ENCODE measurements around the gene PSMD1.
"Not testable (repeated sequence)": the region's sequence is repeated elsewhere in the genome, so short reads cannot be mapped to it uniquely, and the experiment has no call there.

Gene PSMD1

DNA sequence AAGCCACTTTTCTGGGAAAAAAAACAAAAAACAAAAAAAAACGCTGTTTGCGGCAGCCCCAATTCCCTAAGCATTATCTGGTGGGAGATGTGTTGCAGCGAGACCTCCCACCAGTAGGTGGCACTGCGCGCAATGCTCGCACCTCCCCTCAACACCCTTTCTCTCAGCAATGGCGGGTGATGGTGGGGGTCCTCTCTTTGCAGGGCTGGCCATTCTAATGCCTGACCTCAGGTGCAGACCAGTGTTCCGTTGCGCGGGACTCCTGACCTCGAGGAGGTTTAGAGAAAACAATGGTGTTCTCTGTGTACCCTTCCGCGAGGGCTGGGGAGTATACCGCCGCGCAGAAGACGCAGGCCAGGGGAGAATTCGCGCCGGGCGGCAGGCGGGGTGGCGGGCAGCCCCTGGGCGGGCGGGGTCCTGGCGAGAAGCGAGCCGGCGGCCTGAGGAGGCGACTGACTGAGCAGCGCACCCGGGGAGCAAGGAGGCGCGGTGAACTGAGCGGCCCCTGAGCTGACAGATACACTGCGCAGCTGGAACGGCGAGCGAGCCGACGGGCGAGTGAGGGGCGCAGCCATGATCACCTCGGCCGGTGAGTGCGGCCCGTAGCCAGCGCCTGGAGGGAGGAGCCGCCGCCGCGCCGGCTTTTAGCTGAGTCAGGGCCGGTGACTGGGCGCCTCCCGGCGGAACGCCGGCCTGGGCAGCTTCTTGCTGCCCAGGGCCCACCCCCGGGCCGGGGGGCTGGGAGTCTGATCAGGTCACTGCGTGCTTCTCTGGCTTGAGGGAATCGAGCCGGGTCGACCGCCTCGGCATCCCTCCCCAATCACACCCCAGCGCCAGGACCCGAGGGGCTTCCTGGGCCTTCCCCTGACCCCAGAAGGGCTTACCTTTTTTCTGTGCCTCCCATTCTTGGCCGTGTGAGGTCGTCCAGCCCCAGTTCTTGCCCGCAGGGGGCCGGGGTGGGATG, at the start of gene PSMD1:
Gene PSMD1 (plus strand): TSS at position 415 of the 964 bp plus-strand sequence. CDS start 159 bp downstream, at position 574.
- peak; percentile 89 for DNase-seq (ENCODE audit: low read depth)

DNA sequence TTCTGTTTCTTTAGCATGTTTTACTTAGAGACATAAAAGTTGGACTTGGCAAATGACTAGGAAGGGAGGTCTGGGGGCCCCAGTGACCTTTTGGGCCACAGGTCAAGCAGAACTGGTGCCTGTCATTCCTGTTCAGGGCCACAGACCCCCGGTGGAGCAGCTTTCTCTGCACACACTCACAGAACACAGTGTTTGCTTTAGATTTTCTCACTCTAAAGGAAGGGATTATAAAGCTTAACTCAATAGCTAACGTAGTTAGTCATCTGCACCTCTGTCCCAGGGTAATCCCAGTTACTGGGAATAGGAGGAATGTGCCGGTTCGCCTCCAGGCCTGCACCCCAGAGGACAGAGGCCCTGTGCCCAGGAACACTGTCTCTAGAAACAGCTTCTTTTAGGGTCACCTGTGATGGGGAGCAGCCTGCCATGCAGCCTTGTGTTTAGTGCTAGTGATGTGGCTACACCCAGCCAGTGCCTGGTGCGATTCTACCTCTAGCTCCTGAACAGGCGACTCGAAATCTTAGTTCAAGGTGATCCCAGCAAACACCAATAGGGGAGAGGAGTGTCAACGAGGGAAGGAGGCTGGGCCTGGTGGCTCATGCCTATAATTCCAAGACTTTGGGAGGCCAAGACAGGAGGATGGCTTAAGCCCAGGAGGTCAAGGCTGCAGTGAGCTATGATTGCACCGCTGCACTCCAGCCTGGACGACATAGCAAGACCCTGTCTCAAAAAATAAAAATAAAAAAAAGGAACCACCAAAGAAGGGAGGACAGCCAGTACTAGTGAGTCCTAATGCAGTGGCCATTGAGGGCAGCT, 49.2 kb upstream of the PSMD1 start:
- DNase-seq (ENCODE audit: low read depth), result no peak

DNA sequence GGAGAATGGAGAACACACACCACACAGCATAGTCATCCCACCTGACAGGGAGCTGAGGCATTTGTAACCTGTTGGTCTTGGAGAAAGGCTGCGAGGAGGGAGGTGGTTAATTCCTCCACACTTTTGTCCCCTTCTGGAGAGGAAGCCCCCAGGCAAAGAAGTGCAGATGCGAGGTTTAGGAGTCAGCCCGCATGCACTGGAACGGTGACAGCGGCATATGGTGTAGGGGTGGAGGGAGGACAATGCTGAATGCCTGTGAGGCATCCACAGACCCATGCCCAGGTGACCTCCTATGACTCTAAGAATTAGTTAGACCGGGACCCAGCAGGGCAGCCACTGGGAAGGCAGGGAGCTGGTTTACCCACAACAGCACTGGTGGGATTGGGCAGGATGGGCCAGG, 48.5 kb upstream of the PSMD1 start:
- DNase-seq (ENCODE audit: low read depth), result no peak

DNA sequence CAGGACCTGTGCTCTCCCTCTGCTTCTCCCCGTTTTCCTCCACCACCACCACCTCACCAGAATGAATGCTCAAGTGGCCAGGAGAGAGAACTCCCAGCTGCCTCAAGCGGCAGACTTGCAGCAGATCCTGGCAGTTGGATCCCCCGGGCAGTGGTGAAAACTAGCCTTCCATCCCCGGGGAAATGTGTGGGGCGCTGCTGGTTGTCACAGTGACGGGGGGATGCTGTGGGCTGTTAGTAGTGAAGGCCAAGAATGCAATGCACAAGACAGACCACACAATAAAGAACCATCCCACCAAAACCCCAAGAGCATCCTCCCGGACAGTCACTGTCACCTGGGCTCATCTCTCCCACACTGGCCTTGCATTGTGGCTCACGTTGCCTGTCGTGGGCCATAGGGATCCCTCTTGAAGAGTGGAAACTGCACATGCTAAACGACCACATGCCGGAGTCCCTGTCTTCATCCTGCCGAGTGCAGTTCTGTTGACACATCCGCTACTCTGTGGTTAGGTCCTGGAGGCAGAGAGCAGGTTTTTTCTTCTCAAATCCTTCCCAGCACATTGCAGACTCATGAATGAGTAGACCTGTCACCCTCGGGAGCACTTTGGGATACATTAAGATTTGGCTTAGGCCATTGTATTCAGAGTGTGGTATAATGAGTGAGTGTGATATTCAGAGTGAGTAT, 47.3 kb upstream of the PSMD1 start:
- DNase-seq (ENCODE audit: low read depth), result no peak

DNA sequence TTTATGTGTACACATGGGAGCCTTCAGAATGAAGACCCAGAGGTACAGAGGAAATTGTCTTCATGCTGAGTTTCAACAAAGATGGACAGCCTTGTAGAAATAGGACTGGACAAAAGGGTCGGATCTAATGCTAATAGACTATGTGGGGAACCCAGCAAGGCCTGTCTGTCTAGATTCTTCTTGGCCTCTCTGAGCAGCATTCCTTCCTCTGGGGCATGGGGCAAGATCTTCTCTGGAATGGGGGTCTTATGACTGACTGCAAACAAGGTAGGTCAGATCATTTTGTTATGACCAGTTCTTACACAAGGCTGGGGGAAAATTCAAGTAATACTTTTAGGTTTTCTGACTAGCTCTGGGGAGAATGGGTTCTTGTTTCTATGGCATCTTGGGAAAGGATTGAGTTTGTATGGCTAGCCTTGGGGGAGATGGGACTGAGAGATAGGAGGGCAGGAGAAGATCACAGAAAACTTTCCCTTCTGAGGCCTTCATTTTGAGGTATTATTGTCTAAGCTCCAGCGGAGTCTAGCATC, 46.4 kb upstream of the PSMD1 start:
- DNase-seq (ENCODE audit: low read depth), result no peak

DNA sequence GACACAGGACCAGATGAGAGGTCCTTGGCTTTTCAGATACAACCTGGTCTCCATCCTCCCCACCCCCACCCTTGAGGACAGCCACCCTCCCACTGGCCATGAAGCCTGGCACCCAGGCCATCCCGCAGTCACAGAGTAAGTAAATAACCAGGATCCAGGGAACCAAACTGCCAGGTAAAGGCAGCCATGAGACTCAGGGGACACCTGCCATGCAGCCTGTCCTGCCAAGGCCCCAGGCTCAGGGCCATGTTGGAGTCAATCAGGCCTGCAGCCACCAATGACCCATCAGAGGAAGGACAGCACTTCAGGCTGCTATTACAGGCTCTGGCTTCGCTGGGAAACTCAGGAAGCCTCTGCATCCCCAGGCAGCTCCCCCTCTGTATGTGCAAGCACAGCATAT, 45.1 kb upstream of the PSMD1 start:
- DNase-seq (ENCODE audit: low read depth), result no peak

DNA sequence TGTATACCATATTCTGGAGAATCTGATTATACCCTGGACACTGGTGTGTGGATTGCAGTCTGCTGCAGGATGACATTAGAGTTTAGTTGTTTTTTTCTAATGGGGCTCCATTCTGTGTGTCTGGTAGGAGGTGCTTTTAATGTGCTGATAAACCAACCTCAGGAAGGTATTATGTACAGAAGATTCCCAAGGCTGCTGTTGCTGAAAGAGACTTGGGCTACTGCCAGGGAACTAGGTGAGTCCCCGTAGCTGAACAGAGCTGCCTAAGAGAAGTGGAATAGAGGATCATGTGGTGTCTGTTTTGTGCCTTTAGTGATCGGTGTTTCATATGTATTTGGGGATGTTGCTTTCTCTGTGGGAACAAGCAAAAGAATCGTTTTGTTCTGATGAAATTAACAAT, 44.2 kb upstream of the PSMD1 start:
- no peak for DNase-seq (ENCODE audit: low read depth)

DNA sequence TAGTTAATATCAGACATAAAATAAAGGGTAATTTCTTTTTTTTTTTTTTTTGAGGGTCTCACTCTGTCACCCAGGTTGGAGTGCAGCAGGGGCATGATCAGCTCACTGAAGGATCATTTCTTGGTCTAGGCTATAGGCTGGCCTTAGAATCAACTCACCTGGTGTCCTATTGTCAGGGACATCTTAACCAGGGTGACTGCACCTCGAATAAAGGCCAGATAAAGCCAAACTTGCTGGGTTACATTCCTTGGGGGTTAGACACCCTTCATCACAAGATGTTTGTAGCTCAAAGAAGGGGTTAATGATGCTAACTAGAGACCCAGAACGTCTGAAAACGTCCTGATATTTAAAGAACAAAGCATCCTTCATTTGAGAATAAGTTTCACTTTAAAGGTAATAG, 42.8 kb upstream of the PSMD1 start:
- no peak for DNase-seq (ENCODE audit: low read depth)

DNA sequence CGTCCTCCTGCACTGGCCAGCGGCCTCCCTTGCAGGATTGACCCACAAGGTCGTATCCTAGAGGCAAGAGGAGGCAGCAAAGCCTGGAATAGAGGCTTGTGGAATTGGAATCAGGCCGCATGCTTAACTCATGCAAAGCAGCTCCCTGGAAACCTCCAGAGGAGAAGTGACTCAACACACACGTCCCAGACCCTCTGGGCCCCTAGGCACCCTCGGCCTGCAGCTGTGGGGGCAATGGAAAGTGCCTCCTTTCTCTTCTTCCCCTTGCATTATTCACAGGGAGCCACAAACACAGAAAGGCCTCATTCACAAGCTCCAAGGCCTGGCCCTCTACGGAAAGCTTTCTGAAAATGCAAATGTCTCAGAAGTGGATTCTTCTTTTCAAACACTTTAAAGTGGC, 41.2 kb upstream of the PSMD1 start:
- DNase-seq (ENCODE audit: low read depth), result no peak

DNA sequence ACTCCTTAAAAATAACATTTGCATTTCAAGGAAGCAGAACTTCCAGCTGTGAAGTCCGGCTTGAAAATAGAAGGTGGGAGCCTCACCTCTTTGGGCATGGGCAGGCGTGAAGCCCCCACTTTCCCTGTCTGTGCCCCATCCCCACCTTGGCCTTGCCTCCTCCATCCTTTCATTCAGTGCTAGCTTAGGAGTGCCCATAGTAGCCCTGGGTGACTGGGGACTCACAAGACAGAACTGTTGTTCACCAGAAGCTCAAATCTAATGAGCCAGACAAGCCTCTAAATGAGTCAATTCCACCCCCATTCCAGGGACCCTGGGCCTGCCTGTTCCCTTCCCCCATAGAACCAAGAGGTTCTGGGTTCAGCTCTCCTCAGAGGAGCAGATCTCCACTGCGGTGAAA, 40.7 kb upstream of the PSMD1 start:
- DNase-seq (ENCODE audit: low read depth), result no peak

DNA sequence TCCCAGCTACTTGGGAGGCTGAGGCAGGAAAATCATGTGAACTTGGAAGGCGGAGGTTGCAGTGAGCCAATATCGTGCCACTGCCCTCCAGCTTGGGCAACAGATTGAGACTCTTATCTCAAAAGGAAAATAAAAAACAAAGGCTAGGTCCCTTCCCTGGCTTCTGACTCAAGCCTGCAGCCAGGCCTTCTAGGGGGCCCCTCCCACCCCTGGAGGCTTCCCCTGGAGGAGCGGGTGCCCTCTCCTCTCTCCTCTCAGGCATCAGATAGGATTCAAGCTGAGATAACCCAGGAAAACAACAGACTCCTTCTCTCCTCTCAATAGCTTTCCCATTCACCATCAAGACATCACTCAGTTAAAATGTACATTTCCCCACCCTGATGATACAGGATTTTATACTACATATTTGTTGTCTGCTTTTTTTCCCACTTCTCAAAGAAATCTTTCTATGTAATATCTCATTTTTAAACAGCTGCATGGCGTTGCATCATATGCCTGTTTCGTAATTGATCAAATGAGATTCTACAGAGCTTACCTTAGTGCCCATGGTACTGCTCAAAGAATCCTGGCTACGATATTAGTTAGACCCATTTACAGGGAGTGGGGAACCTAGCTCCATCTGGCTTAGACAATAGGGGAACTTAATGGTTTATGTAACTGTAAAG, 40.0 kb upstream of the PSMD1 start:
- DNase-seq (ENCODE audit: low read depth), result no peak

DNA sequence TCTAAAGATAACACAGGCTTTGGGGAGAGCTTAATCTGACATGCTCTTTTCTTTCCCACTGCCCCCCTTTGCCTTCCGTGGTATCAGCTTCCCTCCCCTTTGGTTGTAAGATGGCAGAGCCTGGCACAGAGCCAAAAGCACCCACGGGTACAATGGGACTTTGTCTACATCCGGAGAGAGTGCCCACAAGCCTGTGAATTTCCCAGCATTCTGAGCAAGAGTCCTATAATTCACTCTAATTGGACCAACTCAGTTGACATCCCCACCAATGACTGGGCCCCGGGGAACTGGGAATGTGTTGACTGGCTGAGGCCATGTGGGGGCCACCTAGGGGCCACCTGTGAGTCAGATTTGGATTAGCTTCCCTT, 39.5 kb upstream of the PSMD1 start:
- no peak for DNase-seq (ENCODE audit: low read depth)

DNA sequence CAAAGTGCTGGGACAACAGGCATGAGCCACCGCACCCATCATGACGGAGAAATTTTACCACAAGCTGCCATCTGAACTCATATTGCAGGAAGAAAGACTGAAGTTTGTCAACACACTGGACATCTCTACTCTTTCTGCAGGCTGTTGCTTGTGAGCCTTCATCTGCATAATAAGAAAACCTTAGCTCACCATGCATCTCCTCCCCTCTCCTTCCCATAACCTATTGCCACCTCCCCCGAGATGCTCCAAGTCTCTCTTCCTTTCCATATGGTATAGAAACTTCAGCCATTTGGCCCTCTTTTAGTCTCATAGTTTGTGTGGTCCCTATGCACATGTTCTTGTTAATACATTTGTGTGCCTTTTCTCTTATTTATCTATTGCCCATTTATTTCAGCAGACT, 38.5 kb upstream of the PSMD1 start:
- DNase-seq (ENCODE audit: low read depth), result no peak

DNA sequence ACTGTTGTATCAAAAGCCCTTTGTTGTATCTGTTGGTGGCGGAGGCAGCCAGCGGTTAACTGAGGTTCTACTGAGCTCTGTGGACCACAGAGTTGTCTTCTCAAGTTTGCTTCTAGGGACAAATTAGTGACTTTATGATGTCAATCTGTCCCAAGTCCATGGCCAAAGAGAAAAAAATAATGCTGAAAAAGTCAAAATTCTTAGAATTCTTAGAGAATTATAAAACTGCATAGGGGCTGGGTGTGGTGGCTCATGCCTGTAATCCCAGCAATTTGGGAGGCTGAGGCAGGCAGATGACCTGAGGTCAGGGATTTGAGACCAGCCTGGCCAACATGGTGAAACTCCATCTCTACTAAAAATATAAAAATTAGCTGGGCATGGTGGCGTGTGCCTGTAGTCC, 31.6 kb upstream of the PSMD1 start:
- DNase-seq (ENCODE audit: low read depth), result not testable (repeated sequence)

DNA sequence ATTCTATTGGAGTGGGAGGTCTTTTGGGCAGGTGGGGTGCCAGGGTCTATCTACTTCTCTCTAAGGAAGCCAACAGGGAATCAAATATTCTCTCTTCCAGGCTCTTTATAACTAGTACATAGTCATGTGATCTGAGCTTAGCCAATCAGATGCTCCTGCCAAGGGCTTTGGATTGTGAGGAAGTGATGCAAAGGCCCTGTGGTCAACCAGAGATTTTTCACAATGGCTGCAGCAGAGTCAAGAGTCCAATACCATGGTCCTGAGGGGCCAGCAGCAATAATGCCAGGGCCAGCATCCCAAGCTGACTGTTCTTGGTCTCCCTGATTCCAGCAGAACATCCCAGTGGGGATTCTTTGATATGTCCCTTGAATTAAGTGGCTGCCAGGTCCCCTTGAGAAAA, 27.8 kb upstream of the PSMD1 start:
- no peak for DNase-seq (ENCODE audit: low read depth)

DNA sequence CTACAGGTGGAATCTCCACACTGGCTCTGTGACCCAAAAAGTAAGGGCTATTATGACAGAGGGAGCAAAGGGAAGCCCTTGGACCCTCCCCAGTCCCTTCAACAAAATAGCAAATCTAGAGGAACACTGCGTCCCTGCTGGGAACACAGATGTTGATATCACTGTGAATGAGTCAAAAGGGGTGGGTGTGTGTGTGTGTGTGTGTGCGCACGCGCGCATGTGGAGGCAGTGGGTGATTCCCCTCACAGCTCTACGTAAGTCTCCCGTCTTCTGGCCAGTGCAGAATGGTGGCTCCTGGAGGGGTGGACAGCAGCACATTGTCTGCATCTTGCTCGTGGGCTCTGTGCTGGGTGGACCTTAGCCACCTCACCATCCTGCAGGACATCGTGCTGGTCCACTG, 27.1 kb upstream of the PSMD1 start:
- DNase-seq (ENCODE audit: low read depth), result no peak

DNA sequence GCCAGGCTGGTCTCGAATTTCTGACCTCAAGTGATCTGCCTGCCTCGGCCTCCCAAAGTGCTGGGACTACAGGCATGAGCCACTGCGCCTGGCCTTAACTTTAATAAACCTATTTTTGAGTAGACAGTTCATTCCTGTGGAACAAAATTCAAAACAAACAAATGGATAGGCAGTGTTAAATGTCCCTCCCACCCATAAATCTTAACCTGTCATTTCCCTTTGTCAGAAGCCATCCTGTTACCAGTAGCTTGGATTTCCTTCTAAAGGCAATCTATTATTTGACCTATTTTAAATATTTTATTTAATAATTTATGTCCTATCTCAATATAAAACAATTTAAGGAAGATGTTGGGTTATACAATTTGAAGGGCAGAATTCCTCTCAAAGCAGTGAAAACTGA, 25.9 kb upstream of the PSMD1 start:
- DNase-seq (ENCODE audit: low read depth), result no peak

DNA sequence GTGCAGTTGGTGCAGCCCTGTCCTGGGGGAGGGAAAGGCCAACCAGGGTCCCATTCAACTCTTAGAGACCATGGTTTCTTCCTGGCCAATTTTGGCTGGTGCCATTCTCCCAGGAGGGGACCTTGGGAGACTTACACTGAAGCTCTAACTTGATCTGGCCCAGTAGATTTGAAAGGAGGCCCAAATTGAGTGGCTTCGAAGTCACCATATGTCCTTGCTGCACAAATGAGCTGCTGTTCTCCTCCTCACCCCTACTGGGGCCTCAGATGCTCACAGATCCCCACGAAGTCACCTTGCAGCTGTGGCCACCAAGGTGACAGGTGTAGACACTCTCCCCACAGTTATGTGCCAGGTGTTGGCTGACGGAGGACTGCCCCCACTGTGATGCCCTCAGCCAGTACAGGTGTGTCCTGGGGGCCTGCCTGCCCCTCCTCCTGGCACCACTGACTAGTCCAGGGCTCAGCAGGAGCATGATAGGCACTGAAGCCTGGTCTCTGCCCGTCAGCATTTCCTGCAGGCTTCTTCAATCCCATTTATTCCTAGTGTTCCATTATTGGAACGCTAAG, 24.0 kb upstream of the PSMD1 start:
- DNase-seq (ENCODE audit: low read depth), result no peak

DNA sequence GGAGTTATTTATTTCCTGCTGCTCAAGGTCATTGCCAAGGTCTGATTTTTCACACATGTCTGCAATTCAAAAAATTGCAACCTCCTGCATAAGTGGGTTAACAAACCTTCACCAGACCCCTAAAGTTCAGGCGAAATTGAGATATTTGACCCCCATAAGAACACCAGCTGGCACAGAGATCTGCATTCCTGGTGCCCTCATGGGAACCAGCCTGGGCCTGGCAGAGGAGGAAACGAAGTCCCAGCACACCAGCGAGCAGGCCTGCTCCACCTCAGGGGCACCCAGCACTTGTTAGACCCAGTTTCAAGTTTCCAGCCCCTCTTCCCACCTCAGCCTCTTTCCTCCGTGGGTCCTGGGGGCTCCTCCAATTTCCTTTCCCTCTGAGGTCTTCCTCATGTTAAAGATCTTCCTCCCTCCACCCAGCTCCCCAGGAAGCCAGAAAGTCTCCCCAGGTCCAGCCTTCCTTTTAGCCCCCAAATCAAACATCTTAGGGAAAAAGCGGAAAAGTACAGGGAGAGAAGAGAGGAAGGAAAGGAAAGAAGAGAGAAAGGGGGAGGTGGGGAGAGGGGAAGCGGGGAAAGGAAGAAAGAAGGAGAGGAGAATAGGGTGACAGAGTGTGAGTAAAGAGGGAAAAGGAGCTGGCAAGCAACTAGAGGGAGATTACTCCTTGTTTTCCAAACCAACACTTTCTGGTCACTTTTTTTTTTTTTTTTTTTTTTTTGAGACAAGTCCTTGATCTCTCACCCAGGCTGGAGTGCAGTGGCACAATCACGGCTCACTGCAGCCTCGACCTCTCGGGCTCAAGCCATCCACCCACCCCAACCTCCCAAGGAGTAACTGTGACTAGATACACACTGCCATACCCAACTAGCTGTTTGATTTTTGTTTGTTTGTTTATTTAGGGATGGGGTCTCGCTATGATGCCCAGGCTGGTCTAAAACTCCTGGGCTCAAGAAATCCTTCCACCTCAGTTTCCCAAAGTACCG, 23.2 kb upstream of the PSMD1 start:
- no peak for DNase-seq (ENCODE audit: low read depth)

DNA sequence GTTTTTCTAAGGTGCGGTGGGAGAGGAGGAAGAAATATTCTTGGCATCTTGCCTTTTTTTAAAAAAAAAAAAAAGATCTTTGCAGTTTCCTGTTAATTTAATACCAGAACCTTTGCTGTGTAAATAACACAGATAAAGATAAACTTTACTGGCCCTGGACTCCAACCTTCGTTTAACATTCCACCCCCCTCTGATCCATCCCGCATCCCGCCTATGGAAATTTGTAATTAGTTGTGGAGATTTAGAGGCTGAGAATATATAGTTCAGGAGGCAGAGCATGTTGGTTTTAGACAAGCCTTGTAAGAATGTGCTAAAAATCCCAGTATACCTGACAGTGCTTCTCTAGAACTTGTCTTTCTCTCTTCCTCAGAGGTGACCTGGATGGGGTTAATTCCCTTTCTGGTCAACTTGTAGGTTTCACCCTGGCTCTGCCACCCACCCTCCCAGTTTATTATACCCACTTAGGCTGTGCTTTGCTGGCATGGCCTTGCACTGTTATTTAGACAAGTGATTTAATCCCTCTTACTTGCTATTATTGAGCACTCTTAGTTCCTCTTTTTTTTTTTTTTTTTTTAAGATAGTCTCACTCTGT, 22.3 kb upstream of the PSMD1 start:
- no peak for DNase-seq (ENCODE audit: low read depth)
